SU-DHL-6 (cell line): Measurements from ENCODE around the gene CA5A.

Experiments used
- CTCF ChIP-seq: fragments of 200-600 bp; sonication (generic); IDR thresholded peaks from one replicate; pipeline ENCODE4 v1.5.1; 2017; ENCODE audit warnings: antibody characterized with exemption, mild to moderate bottlenecking, low read length, moderate library complexity; ENCODE audit not compliant: insufficient read depth, poor library complexity, severe bottlenecking
- EZH2phosphoT487 ChIP-seq: fragments of 200-600 bp; sonication (generic), shearing (Covaris generic); conservative IDR thresholded peaks from 2 replicates; pipeline ENCODE4 v1.6.1; 2018; ENCODE audit warnings: mild to moderate bottlenecking, antibody characterized with exemption, low read length, moderate library complexity, mixed read lengths

- TF ChIP-seq CTCF (no peak), EZH2phosphoT487 (no peak)
These were observed 11.2 kb upstream of the CA5A start for GRCh38 chr16:87947356-87948118.
